ENCODE measurements around the gene ADGRL4. TPM values are rescaled to one million over a fixed set of nuclear protein-coding genes. Genes with fewer than 3 reads are reported as not detected.

ADGRL4 gene
- total and polyA plus RNA-seq, 9 of the 15 experiments (the other 6 are each of a cell fraction or from before 2014, with no cell fraction given), result not detected

- no peak for TF ChIP-seq ZNF592 (IDR thresholded peaks at IDR 0.05)
- TF ChIP-seq ZFP91 (CRISPR knock-in tag; IDR thresholded peaks at IDR 0.05), result no peak
Observed at GRCh38 chr1:78949227-78949626, 57.3 kb downstream of the ADGRL4 start (continued).

GRCh38 chr1:78919150-78919549 lies 87.4 kb downstream of the ADGRL4 start:
- WGBS (ENCODE audit: insufficient coverage, low coverage, missing lambda C conversion rate), result 0% methylated on average over 3 of the region's 3 CpGs
- peaks cover 8% of the 10 kb centered on the region; the same call in 1 of the 2 replicates for H3K9me3 ChIP-seq (replicated peaks; ENCODE audit: control insufficient read depth, insufficient read depth, low read depth, low read length)
- H4K20me1 ChIP-seq (replicated peaks; ENCODE audit: control insufficient read depth, insufficient read depth, low read length), result no peaks in the 10 kb centered on the region
- H3K9ac ChIP-seq (ENCODE audit: insufficient read depth in 1 of 2, low read depth in 2 of 2, low read length in 2 of 2), result no peak overlapping the region
- no peaks in the 10 kb centered on the region for H3K4me1 ChIP-seq (replicated peaks in 1 of 2; ENCODE audit: control insufficient read depth in 2 of 2, insufficient read depth in 2 of 2, low read length in 2 of 2)
- no peak for FAIRE-seq
- H3K36me3 ChIP-seq (ENCODE audit: control insufficient read depth, insufficient read depth, low read length), result no peaks in the 10 kb centered on the region
- no TSS peak for BruUV-seq (replicated peaks)
- H3K4me2 ChIP-seq (ENCODE audit: insufficient read depth, low read length), result no peak overlapping the region
- ATAC-seq, result no peak
- no peaks in the 10 kb centered on the region for H3K9me1 ChIP-seq (ENCODE audit: control insufficient read depth, insufficient read depth, low read length)
- intact Hi-C loops (cut with micrococcal nuclease) (no loop called here), in situ Hi-C loops (cut with MboI) (no loop called here)
- H3K79me2 ChIP-seq (ENCODE audit: control insufficient read depth, insufficient read depth, low read length), result no peaks in the 10 kb centered on the region
- POLR2A ChIA-PET, result no interaction called here
- no peak overlapping the region for H3K27ac ChIP-seq (ENCODE audit: extremely low read depth, low read depth, low read length)
- no peaks in the 10 kb centered on the region for H3K27me3 ChIP-seq (ENCODE audit: control insufficient read depth in 2 of 2, insufficient read depth in 2 of 2, low read length in 2 of 2)
- no peak for DNase-seq (ENCODE audit: extremely low read depth in 1 of 4, low spot score in 3 of 4)
- TF ChIP-seq PKNOX1 (IDR thresholded peaks at IDR 0.05), result no peak
- no peak for TF ChIP-seq L3MBTL2 (IDR thresholded peaks at IDR 0.05)
- no peak for TF ChIP-seq ZNF23 (CRISPR knock-in tag; IDR thresholded peaks at IDR 0.05)
- no peak overlapping the region for H3K4me3 ChIP-seq
- CTCF ChIA-PET (ENCODE audit: low intra/inter-chr PET ratio), result no interaction called here
- H2AFZ ChIP-seq (ENCODE audit: low read depth, low read length), result no peak overlapping the region
